Sigmoid colon (tissue), 4 donors: ENCODE data around the gene SMIM34.
"Not testable (repeated sequence)": the region's sequence is repeated elsewhere in the genome, so short reads cannot be mapped to it uniquely, and the experiment has no call there.

ENCODE experiments used
- CTCF ChIP-seq, 4 experiments: fragments of 450-650 bp in 3 of 4; fragments of 200-600 bp in 1 of 4; IDR thresholded peaks; one replicate each; pipeline ENCODE4 v1.5.1; 2016 to 2019; ENCODE audit warnings: antibody characterized with exemption in 4 of 4, mild to moderate bottlenecking in 3 of 4, moderate library complexity in 2 of 4
- POLR2AphosphoS5 ChIP-seq, 4 donors: sonication (generic); formaldehyde crosslinking; IDR thresholded peaks; one replicate each; pipeline ENCODE4 v1.6.1; 2017; ENCODE audit warnings: antibody characterized with exemption in 4 of 4

GRCh38 chr21:34407294-34407693 is 16.5 kb downstream of the SMIM34 start:
- TF ChIP-seq CTCF, POLR2AphosphoS5 (IDR thresholded peaks at IDR 0.05): not testable (repeated sequence)
